ENCODE measurements around the gene CPVL. TPM values are rescaled to one million over a fixed set of nuclear protein-coding genes. Genes with fewer than 3 reads are reported as not detected.

The CPVL gene
- total RNA-seq, 1 donor from 2014 or later, result 56.6 TPM

GRCh38 chr7:29076631-29077030 is 69.7 kb downstream of the CPVL start:
- no peak for TF ChIP-seq EZH2phosphoT487 (IDR thresholded peaks at IDR 0.05)
- no peak for DNase-seq (ENCODE audit: low spot score)
- H3K9ac ChIP-seq, result no peak overlapping the region
- H3K4me3 ChIP-seq, result no peak overlapping the region
- no peak overlapping the region for H2AFZ ChIP-seq (replicated peaks)
- H3K4me3 Mint-ChIP-seq, result no peak overlapping the region
- H3K27ac ChIP-seq, result no peak overlapping the region
- H4K20me1 ChIP-seq (ENCODE audit: low read depth), result no peaks in the 10 kb centered on the region
- peaks cover 5% of the 10 kb centered on the region for H3K4me1 ChIP-seq
- H3K27me3 Mint-ChIP-seq (ENCODE audit: insufficient read depth, low read depth), result peaks cover 2% of the 10 kb centered on the region
- H3K4me1 Mint-ChIP-seq, result peaks cover 16% of the 10 kb centered on the region
- H3K9me3 ChIP-seq (ENCODE audit: low read depth), result no peaks in the 10 kb centered on the region
- no peaks in the 10 kb centered on the region for H3K36me3 ChIP-seq
- H3K9me3 Mint-ChIP-seq, result no peaks in the 10 kb centered on the region
- H3K4me2 ChIP-seq, result no peak overlapping the region
- no peaks in the 10 kb centered on the region for H3F3A ChIP-seq (ENCODE audit: low read depth)
- H3K36me3 Mint-ChIP-seq, result no peaks in the 10 kb centered on the region
- H3K79me2 ChIP-seq (ENCODE audit: low read depth), result no peaks in the 10 kb centered on the region
- no peaks in the 10 kb centered on the region for H3K27me3 ChIP-seq
- no peak overlapping the region for H3K27ac Mint-ChIP-seq

GRCh38 chr7:29075606-29076005 is 70.7 kb downstream of the CPVL start:
- no peaks in the 10 kb centered on the region for H3K9me3 Mint-ChIP-seq
- TF ChIP-seq EZH2phosphoT487 (IDR thresholded peaks at IDR 0.05), result no peak
- TF ChIP-seq EZH2 (IDR thresholded peaks at IDR 0.05), result no peak
- no peak for TF ChIP-seq CTCF (IDR thresholded peaks at IDR 0.05)

GRCh38 chr7:29071203-29071874 is 75.0 kb downstream of the CPVL start:
- no peak overlapping the region for H3K27ac Mint-ChIP-seq
- no peaks in the 10 kb centered on the region for H3F3A ChIP-seq (ENCODE audit: low read depth)

More at GRCh38 chr7:29075606-29076005, 70.7 kb downstream of the CPVL start:
- Histone ChIP-seq H3K4me3 (no peak overlapping the region), H4K20me1 (ENCODE audit: low read depth) (no peaks in the 10 kb centered on the region), H3K27ac (no peak overlapping the region), H3K9me3 (ENCODE audit: low read depth) (no peaks in the 10 kb centered on the region), H2AFZ (replicated peaks) (no peak overlapping the region), H3K9ac (no peak overlapping the region), H3K4me2 (no peak overlapping the region), H3K27me3 (no peaks in the 10 kb centered on the region), H3K79me2 (ENCODE audit: low read depth) (no peaks in the 10 kb centered on the region), H3F3A (ENCODE audit: low read depth) (no peaks in the 10 kb centered on the region), H3K4me1 (peaks cover 11% of the 10 kb centered on the region), H3K36me3 (no peaks in the 10 kb centered on the region)
- peaks cover 15% of the 10 kb centered on the region for H3K4me1 Mint-ChIP-seq
- no peaks in the 10 kb centered on the region for H3K36me3 Mint-ChIP-seq
- H3K4me3 Mint-ChIP-seq, result no peak overlapping the region
- H3K27me3 Mint-ChIP-seq (ENCODE audit: insufficient read depth, low read depth), result peaks cover 2% of the 10 kb centered on the region
- DNase-seq (ENCODE audit: low spot score), result no peak
- H3K27ac Mint-ChIP-seq, result no peak overlapping the region

More at GRCh38 chr7:29071203-29071874, 75.0 kb downstream of the CPVL start:
- Histone ChIP-seq H3K36me3 (no peaks in the 10 kb centered on the region), H3K9ac (no peak overlapping the region), H3K27ac (no peak overlapping the region), H3K27me3 (no peaks in the 10 kb centered on the region), H2AFZ (replicated peaks) (no peak overlapping the region), H3K4me1 (peaks cover 11% of the 10 kb centered on the region), H3K4me3 (no peak overlapping the region), H3K79me2 (ENCODE audit: low read depth) (no peaks in the 10 kb centered on the region), H3K4me2 (no peak overlapping the region), H4K20me1 (ENCODE audit: low read depth) (no peaks in the 10 kb centered on the region), H3K9me3 (ENCODE audit: low read depth) (no peaks in the 10 kb centered on the region)
- TF ChIP-seq EZH2 (IDR thresholded peaks at IDR 0.05) (no peak), EZH2phosphoT487 (IDR thresholded peaks at IDR 0.05) (no peak), CTCF (IDR thresholded peaks at IDR 0.05) (no peak)
- H3K4me3 Mint-ChIP-seq, result no peak overlapping the region
- H3K4me1 Mint-ChIP-seq, result peaks cover 18% of the 10 kb centered on the region
- no peaks in the 10 kb centered on the region for H3K9me3 Mint-ChIP-seq
- DNase-seq (ENCODE audit: low spot score), result no peak
- no peaks in the 10 kb centered on the region for H3K36me3 Mint-ChIP-seq
- peaks cover 2% of the 10 kb centered on the region for H3K27me3 Mint-ChIP-seq (ENCODE audit: insufficient read depth, low read depth)

All from neural progenitor cell (in vitro differentiated cells).